H1 (cell line): Measurements from ENCODE around the gene BTD. TPM values are rescaled to one million over a fixed set of nuclear protein-coding genes. Genes with fewer than 3 reads are reported as not detected.

Source experiments
- KDM4A ChIP-seq: IDR thresholded peaks from one replicate; pipeline ENCODE4 v1.7.1; 2012; ENCODE audit warnings: low read depth, mild to moderate bottlenecking, moderate library complexity, low read length, inconsistent platforms; ENCODE audit not compliant: severe bottlenecking
- NRF1 ChIP-seq: IDR thresholded peaks from 2 replicates; pipeline ENCODE4 v1.6.1; 2011; ENCODE audit warnings: mild to moderate bottlenecking, low read depth, low read length, improper control_type of control experiment
- SRF ChIP-seq: IDR thresholded peaks from 2 replicates; pipeline ENCODE4 v1.6.1; 2011; ENCODE audit warnings: mild to moderate bottlenecking, low read depth, low read length, moderate library complexity
- polyA plus RNA-seq, 7 experiments: library from polyadenylated mRNA; depleted of rRNA in 3 of 7; stranded (reverse) in 5 of 7; unstranded in 2 of 7; fragments of >200 nt in 5 of 7; fragments of 200-250 nt in 2 of 7; gene quantifications; 1 replicate in 5 of 7; 2 replicates in 1 of 7; 4 replicates in 1 of 7; pipeline versions ENCODE4 v1.2.1 to v1.2.3, GENCODE V29; 2011 to 2013; ENCODE audit warnings: missing spikeins in 2 of 7, mixed read lengths in 2 of 7
- total RNA-seq: library from RNA; stranded (reverse); fragmentation: NEBNext Ultra II Directional; extraction: Animal tissue kit (Norgen Biotek cat#: 25700); gene quantifications from 2 replicates; pipeline ENCODE4 v1.2.1, GENCODE V29; 2021
- TF ChIP-seq, protein P1 (sequence below): fragments of 300-600 bp; sonication (generic); IDR thresholded peaks from 2 replicates; pipeline ENCODE4 v1.7.1; 2012; ENCODE audit warnings: low read length, moderate library complexity, mild to moderate bottlenecking, inconsistent platforms; ENCODE audit not compliant: insufficient replicate concordance
- TF ChIP-seq, protein P2 (sequence below): IDR thresholded peaks from 2 replicates; pipeline ENCODE4 v1.6.1; 2011; ENCODE audit warnings: low read length, improper control_type of control experiment
- TF ChIP-seq, protein P3 (sequence below), 3 experiments: IDR thresholded peaks; 1 replicate in 2 of 3; 2 replicates in 1 of 3; pipeline versions ENCODE4 v1.5.1 to v1.6.1; 2011; ENCODE audit warnings: low read length in 3 of 3, mild to moderate bottlenecking in 3 of 3, inconsistent platforms in 2 of 3, low read depth in 1 of 3, moderate library complexity in 1 of 3; ENCODE audit not compliant: insufficient read depth in 1 of 3; ENCODE audit errors: control extremely low read depth in 1 of 3

BTD gene
- total and polyA plus RNA-seq, 2 of the 8 experiments (the other 6 are each of a cell fraction or from before 2014, with no cell fraction given): 21.8 to 36.7 TPM

DNA sequence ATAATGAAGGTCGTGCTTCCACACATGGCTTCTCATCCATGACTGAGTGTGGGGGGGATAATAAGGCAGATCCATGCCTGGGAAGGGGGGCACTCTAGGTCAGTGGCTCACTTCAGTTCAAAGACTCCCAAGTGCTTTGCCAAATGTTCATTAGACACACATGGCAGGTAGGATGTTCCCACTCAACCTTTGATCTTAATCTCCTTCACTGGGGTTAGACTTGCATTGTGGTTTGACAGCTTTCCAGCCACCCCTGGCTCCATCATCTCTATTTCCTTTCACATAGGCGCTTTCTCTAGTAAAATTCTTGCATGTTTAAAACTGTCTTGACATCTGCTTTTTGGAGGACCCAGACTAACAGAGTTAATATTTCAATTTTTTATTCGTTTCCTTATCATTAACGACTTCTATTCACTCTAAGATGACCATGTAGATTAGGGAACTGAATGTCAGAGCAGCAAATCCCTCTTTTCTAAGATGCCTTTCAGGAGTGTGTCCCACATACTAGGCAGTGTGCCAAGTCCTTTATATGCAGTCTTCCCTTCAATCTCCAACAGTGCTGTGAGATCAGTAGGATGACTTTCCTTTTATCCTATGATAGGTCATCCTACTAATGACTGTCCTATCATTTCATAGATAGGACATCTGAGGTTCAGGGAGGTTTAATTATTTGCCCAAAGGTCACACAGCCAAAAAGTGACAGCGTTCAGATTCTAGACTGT lies 57.9 kb downstream of the BTD start (continued):
- TF ChIP-seq, protein P1, sequence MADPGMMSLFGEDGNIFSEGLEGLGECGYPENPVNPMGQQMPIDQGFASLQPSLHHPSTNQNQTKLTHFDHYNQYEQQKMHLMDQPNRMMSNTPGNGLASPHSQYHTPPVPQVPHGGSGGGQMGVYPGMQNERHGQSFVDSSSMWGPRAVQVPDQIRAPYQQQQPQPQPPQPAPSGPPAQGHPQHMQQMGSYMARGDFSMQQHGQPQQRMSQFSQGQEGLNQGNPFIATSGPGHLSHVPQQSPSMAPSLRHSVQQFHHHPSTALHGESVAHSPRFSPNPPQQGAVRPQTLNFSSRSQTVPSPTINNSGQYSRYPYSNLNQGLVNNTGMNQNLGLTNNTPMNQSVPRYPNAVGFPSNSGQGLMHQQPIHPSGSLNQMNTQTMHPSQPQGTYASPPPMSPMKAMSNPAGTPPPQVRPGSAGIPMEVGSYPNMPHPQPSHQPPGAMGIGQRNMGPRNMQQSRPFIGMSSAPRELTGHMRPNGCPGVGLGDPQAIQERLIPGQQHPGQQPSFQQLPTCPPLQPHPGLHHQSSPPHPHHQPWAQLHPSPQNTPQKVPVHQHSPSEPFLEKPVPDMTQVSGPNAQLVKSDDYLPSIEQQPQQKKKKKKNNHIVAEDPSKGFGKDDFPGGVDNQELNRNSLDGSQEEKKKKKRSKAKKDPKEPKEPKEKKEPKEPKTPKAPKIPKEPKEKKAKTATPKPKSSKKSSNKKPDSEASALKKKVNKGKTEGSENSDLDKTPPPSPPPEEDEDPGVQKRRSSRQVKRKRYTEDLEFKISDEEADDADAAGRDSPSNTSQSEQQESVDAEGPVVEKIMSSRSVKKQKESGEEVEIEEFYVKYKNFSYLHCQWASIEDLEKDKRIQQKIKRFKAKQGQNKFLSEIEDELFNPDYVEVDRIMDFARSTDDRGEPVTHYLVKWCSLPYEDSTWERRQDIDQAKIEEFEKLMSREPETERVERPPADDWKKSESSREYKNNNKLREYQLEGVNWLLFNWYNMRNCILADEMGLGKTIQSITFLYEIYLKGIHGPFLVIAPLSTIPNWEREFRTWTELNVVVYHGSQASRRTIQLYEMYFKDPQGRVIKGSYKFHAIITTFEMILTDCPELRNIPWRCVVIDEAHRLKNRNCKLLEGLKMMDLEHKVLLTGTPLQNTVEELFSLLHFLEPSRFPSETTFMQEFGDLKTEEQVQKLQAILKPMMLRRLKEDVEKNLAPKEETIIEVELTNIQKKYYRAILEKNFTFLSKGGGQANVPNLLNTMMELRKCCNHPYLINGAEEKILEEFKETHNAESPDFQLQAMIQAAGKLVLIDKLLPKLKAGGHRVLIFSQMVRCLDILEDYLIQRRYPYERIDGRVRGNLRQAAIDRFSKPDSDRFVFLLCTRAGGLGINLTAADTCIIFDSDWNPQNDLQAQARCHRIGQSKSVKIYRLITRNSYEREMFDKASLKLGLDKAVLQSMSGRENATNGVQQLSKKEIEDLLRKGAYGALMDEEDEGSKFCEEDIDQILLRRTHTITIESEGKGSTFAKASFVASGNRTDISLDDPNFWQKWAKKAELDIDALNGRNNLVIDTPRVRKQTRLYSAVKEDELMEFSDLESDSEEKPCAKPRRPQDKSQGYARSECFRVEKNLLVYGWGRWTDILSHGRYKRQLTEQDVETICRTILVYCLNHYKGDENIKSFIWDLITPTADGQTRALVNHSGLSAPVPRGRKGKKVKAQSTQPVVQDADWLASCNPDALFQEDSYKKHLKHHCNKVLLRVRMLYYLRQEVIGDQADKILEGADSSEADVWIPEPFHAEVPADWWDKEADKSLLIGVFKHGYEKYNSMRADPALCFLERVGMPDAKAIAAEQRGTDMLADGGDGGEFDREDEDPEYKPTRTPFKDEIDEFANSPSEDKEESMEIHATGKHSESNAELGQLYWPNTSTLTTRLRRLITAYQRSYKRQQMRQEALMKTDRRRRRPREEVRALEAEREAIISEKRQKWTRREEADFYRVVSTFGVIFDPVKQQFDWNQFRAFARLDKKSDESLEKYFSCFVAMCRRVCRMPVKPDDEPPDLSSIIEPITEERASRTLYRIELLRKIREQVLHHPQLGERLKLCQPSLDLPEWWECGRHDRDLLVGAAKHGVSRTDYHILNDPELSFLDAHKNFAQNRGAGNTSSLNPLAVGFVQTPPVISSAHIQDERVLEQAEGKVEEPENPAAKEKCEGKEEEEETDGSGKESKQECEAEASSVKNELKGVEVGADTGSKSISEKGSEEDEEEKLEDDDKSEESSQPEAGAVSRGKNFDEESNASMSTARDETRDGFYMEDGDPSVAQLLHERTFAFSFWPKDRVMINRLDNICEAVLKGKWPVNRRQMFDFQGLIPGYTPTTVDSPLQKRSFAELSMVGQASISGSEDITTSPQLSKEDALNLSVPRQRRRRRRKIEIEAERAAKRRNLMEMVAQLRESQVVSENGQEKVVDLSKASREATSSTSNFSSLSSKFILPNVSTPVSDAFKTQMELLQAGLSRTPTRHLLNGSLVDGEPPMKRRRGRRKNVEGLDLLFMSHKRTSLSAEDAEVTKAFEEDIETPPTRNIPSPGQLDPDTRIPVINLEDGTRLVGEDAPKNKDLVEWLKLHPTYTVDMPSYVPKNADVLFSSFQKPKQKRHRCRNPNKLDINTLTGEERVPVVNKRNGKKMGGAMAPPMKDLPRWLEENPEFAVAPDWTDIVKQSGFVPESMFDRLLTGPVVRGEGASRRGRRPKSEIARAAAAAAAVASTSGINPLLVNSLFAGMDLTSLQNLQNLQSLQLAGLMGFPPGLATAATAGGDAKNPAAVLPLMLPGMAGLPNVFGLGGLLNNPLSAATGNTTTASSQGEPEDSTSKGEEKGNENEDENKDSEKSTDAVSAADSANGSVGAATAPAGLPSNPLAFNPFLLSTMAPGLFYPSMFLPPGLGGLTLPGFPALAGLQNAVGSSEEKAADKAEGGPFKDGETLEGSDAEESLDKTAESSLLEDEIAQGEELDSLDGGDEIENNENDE: no peak
- no peak for TF ChIP-seq KDM4A
- no peak for TF ChIP-seq NRF1
- TF ChIP-seq, protein P2, sequence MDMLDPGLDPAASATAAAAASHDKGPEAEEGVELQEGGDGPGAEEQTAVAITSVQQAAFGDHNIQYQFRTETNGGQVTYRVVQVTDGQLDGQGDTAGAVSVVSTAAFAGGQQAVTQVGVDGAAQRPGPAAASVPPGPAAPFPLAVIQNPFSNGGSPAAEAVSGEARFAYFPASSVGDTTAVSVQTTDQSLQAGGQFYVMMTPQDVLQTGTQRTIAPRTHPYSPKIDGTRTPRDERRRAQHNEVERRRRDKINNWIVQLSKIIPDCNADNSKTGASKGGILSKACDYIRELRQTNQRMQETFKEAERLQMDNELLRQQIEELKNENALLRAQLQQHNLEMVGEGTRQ: no peak
- TF ChIP-seq SRF: no peak
- TF ChIP-seq, protein P3, sequence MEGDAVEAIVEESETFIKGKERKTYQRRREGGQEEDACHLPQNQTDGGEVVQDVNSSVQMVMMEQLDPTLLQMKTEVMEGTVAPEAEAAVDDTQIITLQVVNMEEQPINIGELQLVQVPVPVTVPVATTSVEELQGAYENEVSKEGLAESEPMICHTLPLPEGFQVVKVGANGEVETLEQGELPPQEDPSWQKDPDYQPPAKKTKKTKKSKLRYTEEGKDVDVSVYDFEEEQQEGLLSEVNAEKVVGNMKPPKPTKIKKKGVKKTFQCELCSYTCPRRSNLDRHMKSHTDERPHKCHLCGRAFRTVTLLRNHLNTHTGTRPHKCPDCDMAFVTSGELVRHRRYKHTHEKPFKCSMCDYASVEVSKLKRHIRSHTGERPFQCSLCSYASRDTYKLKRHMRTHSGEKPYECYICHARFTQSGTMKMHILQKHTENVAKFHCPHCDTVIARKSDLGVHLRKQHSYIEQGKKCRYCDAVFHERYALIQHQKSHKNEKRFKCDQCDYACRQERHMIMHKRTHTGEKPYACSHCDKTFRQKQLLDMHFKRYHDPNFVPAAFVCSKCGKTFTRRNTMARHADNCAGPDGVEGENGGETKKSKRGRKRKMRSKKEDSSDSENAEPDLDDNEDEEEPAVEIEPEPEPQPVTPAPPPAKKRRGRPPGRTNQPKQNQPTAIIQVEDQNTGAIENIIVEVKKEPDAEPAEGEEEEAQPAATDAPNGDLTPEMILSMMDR (IDR thresholded peaks at IDR 0.05; ENCODE audit: control extremely low read depth in 1 of 3, insufficient read depth in 1 of 3, low read depth in 1 of 3, low read length in 3 of 3): no peak
